ENCODE data around the gene TRAF3IP1.

DNA sequence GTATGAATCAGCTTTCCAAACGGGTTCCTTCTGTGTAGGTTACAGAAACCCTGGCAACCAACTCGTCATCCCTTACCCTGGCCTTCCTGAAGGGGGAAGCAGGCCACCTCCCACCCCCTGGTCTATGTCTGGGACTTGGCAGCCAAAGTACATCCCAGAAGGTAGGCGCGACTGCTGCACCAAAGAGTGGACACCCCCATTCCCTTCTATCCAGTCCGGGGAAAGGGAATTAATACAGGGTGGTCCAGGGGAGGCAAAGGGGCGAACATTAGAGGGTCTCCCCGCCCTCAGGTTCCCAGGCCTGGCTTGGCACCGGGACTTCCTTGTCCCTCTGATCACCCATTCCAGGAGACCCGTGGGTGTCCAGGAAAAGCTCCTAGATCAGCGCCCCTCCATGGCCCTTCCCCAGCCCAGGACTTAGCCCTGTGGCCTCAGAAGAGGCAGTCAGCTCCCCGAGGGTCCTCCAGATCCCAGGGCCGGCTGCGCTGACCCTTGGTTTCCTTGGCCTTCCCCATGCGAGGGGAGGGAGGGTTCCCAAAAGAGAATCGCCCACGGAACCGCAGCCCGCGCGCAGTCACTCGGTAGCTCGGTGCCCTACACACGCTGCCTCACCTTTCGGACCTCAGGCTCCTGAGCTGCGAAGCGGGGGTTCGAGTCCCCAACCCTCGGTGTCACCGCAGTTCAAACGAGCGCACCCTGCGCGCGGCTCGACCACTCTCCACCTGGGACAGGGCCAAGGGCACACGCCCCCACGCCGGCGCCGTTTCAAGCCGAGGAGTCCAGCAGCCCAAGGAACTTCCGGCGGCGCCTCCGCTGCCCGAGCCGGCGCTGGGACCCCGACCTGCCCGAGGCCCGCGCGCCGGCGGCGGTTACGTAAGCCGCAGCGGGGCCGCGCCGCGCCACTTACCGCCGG is 32.3 kb upstream of the TRAF3IP1 start, which contains the start of gene PER2:
- TF ChIP-seq, protein P1, sequence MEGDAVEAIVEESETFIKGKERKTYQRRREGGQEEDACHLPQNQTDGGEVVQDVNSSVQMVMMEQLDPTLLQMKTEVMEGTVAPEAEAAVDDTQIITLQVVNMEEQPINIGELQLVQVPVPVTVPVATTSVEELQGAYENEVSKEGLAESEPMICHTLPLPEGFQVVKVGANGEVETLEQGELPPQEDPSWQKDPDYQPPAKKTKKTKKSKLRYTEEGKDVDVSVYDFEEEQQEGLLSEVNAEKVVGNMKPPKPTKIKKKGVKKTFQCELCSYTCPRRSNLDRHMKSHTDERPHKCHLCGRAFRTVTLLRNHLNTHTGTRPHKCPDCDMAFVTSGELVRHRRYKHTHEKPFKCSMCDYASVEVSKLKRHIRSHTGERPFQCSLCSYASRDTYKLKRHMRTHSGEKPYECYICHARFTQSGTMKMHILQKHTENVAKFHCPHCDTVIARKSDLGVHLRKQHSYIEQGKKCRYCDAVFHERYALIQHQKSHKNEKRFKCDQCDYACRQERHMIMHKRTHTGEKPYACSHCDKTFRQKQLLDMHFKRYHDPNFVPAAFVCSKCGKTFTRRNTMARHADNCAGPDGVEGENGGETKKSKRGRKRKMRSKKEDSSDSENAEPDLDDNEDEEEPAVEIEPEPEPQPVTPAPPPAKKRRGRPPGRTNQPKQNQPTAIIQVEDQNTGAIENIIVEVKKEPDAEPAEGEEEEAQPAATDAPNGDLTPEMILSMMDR (IDR thresholded peaks at IDR 0.05): no peak
- no peak for TF ChIP-seq POLR2A (IDR thresholded peaks at IDR 0.05)

Measured in testis (tissue), 2 donors.